Measurements from ENCODE around the gene MON2.

- TF ChIP-seq CTCF (IDR thresholded peaks at IDR 0.05) = no peak
- TF ChIP-seq EP300 (IDR thresholded peaks at IDR 0.05) = no peak
These were observed 175.9 kb downstream of the MON2 start for GRCh38 chr12:62642486-62642885.
